SK-N-SH (cell line): ENCODE data around the gene MT1H. TPM values are rescaled to one million over a fixed set of nuclear protein-coding genes. Genes with fewer than 3 reads are reported as not detected.
A peak's percentile ranks its signal among the peaks of the same experiment; 100 is the strongest.

Experiments
- CTCF ChIA-PET: fragments of 300-600, 350-600 bp; formaldehyde crosslinking; extraction: SDS; loops from one replicate; lab custom pipeline; 2021; lab: Yijun Ruan, JAX
- POLR2A ChIA-PET: fragments of 350-600 bp; sonication (Branson Sonifier 250); formaldehyde crosslinking; extraction: SDS; loops from one replicate; lab custom pipeline; 2020; ENCODE audit warnings: antibody characterized with exemption, inconsistent platforms; lab: Yijun Ruan, JAX
- DNase-seq: peaks from one replicate; pipeline ENCODE4 v3.0.0; 2012
- H2AFZ ChIP-seq: fragments of 200-600 bp; sonication (generic); 2 replicates; pipeline ENCODE4 v1.8.1; 2016; ENCODE audit warnings: antibody characterized with exemption, mild to moderate bottlenecking, low read depth
- H3F3A ChIP-seq: fragments of 200-600 bp; sonication (generic); replicated peaks from 2 replicates; pipeline ENCODE3; 2016; ENCODE audit warnings: antibody characterized with exemption, mild to moderate bottlenecking; ENCODE audit not compliant: insufficient read depth
- H3K27ac ChIP-seq, 2 experiments: fragments of 200-500 bp in 1 of 2; fragments of 200-600 bp in 1 of 2; sonication (Bioruptor generic) in 1 of 2; sonication (generic), shearing (Covaris generic) in 1 of 2; 2 replicates each; pipeline versions ENCODE4 v1.5.1 to v1.6.1; 2014 to 2016; ENCODE audit warnings: low read depth in 2 of 2, inconsistent platforms in 1 of 2, low read length in 1 of 2, mild to moderate bottlenecking in 1 of 2, mixed read lengths in 1 of 2
- H3K27me3 ChIP-seq: fragments of 200-600 bp; sonication (generic), shearing (Covaris generic); 2 replicates; pipeline ENCODE4 v1.6.1; 2016; ENCODE audit warnings: mixed run types; ENCODE audit not compliant: insufficient read depth
- H3K36me3 ChIP-seq, 2 experiments: fragments of 200-500 bp in 1 of 2; fragments of 200-600 bp in 1 of 2; sonication (Bioruptor generic) in 1 of 2; sonication (generic) in 1 of 2; replicated peaks in 1 of 2; 2 replicates each; pipeline versions ENCODE3 to v1.5.1; 2014 to 2016; ENCODE audit warnings: low read length in 1 of 2, mild to moderate bottlenecking in 1 of 2; ENCODE audit not compliant: insufficient read depth in 2 of 2, control insufficient read depth in 1 of 2
- H3K4me1 ChIP-seq, 2 experiments: fragments of 200-500 bp in 1 of 2; fragments of 200-600 bp in 1 of 2; sonication (Bioruptor generic) in 1 of 2; sonication (generic), shearing (Covaris generic) in 1 of 2; 2 replicates each; pipeline versions ENCODE4 v1.5.1 to v1.6.1; 2014 to 2016; ENCODE audit warnings: low read depth in 1 of 2, low read length in 1 of 2, mixed run types in 1 of 2; ENCODE audit not compliant: insufficient read depth in 2 of 2, control insufficient read depth in 1 of 2
- H3K4me2 ChIP-seq: fragments of 200-600 bp; sonication (generic), shearing (Covaris generic); 2 replicates; pipeline ENCODE4 v1.6.1; 2017; ENCODE audit warnings: mixed run types
- H3K4me3 ChIP-seq, 2 experiments: fragments of 200-500 bp in 1 of 2; fragments of 200-600 bp in 1 of 2; sonication (Bioruptor generic) in 1 of 2; sonication (generic), shearing (Covaris generic) in 1 of 2; 2 replicates each; pipeline versions ENCODE4 v1.5.1 to v1.8.1; 2014 to 2016; ENCODE audit warnings: low read depth in 2 of 2, inconsistent platforms in 1 of 2, low read length in 1 of 2, mild to moderate bottlenecking in 1 of 2, mixed read lengths in 1 of 2, moderate library complexity in 1 of 2
- H3K79me2 ChIP-seq: fragments of 200-600 bp; sonication (generic); 2 replicates; pipeline ENCODE4 v1.8.1; 2017; ENCODE audit warnings: mild to moderate bottlenecking; ENCODE audit not compliant: insufficient read depth
- H3K9ac ChIP-seq: fragments of 200-600 bp; sonication (generic); 2 replicates; pipeline ENCODE4 v1.6.1; 2017; ENCODE audit warnings: mixed run types
- H3K9me2 ChIP-seq: fragments of 200-600 bp; sonication (generic); 2 replicates; pipeline ENCODE4 v1.6.1; 2017; ENCODE audit warnings: mixed run types
- H3K9me3 ChIP-seq: fragments of 200-600 bp; sonication (generic); 2 replicates; pipeline ENCODE4 v1.6.1; 2017; ENCODE audit warnings: mixed run types, mild to moderate bottlenecking, moderate library complexity
- H4K20me1 ChIP-seq: fragments of 200-600 bp; sonication (generic); 2 replicates; pipeline ENCODE4 v1.6.1; 2017; ENCODE audit warnings: mild to moderate bottlenecking, mixed run types; ENCODE audit not compliant: insufficient read depth
- CHD2 ChIP-seq: fragments of 150-350 bp; IDR thresholded peaks from 2 replicates; pipeline ENCODE4 v1.6.1; 2018; ENCODE audit warnings: low read length; ENCODE audit not compliant: partially characterized antibody
- ELF1 ChIP-seq: IDR thresholded peaks from 2 replicates; pipeline ENCODE4 v1.4.0; 2012
- FOXJ3 ChIP-seq: sonication (generic); formaldehyde crosslinking; IDR thresholded peaks from 2 replicates; pipeline ENCODE4 v1.5.1; 2020; ENCODE audit warnings: mild to moderate bottlenecking, missing genetic modification reagents
- GABPA ChIP-seq: IDR thresholded peaks from 2 replicates; pipeline ENCODE4 v1.4.0; 2012; ENCODE audit warnings: low read depth, mild to moderate bottlenecking
- MEF2A ChIP-seq: IDR thresholded peaks from 2 replicates; pipeline ENCODE4 v1.4.0; 2012; ENCODE audit warnings: low read depth, borderline replicate concordance
- PBX3 ChIP-seq: IDR thresholded peaks from 2 replicates; pipeline ENCODE4; 2012
- POLR2AphosphoS5 ChIP-seq: IDR thresholded peaks from 2 replicates; pipeline ENCODE4 v1.6.1; 2012; ENCODE audit warnings: low read depth, low read length
- REST ChIP-seq: IDR thresholded peaks from 2 replicates; pipeline ENCODE4 v1.6.1; 2012; ENCODE audit warnings: mild to moderate bottlenecking, low read depth, low read length, moderate library complexity
- RXRA ChIP-seq: IDR thresholded peaks from 2 replicates; pipeline ENCODE4 v1.4.0; 2012; ENCODE audit warnings: low read depth, mild to moderate bottlenecking, borderline replicate concordance
- TAF1 ChIP-seq: IDR thresholded peaks from 2 replicates; pipeline ENCODE4 v1.6.1; 2012; ENCODE audit warnings: low read depth, mild to moderate bottlenecking, low read length, moderate library complexity, borderline replicate concordance
- USF1 ChIP-seq: IDR thresholded peaks from 2 replicates; pipeline ENCODE4 v1.4.0; 2012; ENCODE audit warnings: low read depth, borderline replicate concordance
- YY1 ChIP-seq: IDR thresholded peaks from 2 replicates; pipeline ENCODE4 v1.4.0; 2012; ENCODE audit warnings: low read depth, mild to moderate bottlenecking
- WGBS: methylation state at CpG from one replicate; pipeline ENCODE4 v1.1.6; 2017; ENCODE audit warnings: low lambda C conversion rate; 5-methylcytosine and 5-hydroxymethylcytosine counted together
- polyA plus RNA-seq, 3 experiments: library from polyadenylated mRNA; depleted of rRNA; stranded (reverse); fragments of >200 nt; gene quantifications; 2 replicates each; pipeline ENCODE4 v1.2.3, GENCODE V29; 2012

Gene MT1H
- polyA plus RNA-seq, 1 of the 3 experiments (the other 2 are of a cell fraction) = not detected

- Histone ChIP-seq H3K9ac (no peak overlapping the region), H3K4me2 (peak overlapping the region; percentile 93), H3K79me2 (peaks cover 9% of the 10 kb centered on the region; the same call in 1 of the 2 replicates), H3K9me2 (no peaks in the 10 kb centered on the region), H3K36me3 (no peaks in the 10 kb centered on the region), H3K4me1 (peaks cover 0 to 26% of the 10 kb centered on the region in 2 experiments; a peak in 2 of 4 replicates), H4K20me1 (no peaks in the 10 kb centered on the region), H2AFZ (no peak overlapping the region), H3F3A (no peaks in the 10 kb centered on the region), H3K27ac (no peak overlapping the region), H3K27me3 (no peaks in the 10 kb centered on the region), H3K4me3 (peak overlapping the region in 1 of 2 experiments; percentile 69; a peak in 3 of 4 replicates), H3K9me3 (no peaks in the 10 kb centered on the region)
- no peak for DNase-seq
- ChIA-PET CTCF (interaction anchor here (0.9 to 6.1 kb wide), 5 partner anchors 12 to 83 kb away, joined by 3 to 41 read pairs (median 6); no protein-coding TSS in a partner anchor), POLR2A (interaction anchor here (1.5 to 1.9 kb wide), 2 partner anchors 58 to 73 kb away, joined by 3 to 6 read pairs; partner anchors contain the start of gene MT1E)
- 84% methylated on average over 5 of the region's 5 CpGs for WGBS
- TF ChIP-seq PBX3 = no peak
- no peak for TF ChIP-seq MEF2A
- TF ChIP-seq POLR2AphosphoS5 = no peak
- no peak for TF ChIP-seq GABPA
- no peak for TF ChIP-seq FOXJ3 (CRISPR knock-in tag)
- TF ChIP-seq REST = no peak
- no peak for TF ChIP-seq ELF1
- TF ChIP-seq USF1 = no peak
- TF ChIP-seq CHD2 = no peak
- no peak for TF ChIP-seq YY1
- TF ChIP-seq RXRA = no peak
- TF ChIP-seq TAF1 = no peak
Observed at GRCh38 chr16:56683424-56684172, 14.0 kb downstream of the MT1H start.
